Testis (tissue), 3 donors: Measurements from ENCODE around the gene RHOB. TPM values are rescaled to one million over a fixed set of nuclear protein-coding genes. Genes with fewer than 3 reads are reported as not detected.

Source experiments
- DNase-seq: peaks from one replicate; pipeline ENCODE4 v3.0.0-alpha.2; 2019
- H3K27ac ChIP-seq, 2 donors: fragments of 200-600 bp; sonication (generic); one replicate each; pipeline ENCODE4 v1.5.1; 2019
- H3K27me3 ChIP-seq: fragments of 200-600 bp; sonication (generic); one replicate; pipeline ENCODE4 v1.5.1; 2019
- H3K36me3 ChIP-seq: fragments of 200-600 bp; sonication (generic); one replicate; pipeline ENCODE4 v1.5.1; 2017; ENCODE audit warnings: low read depth; ENCODE audit errors: missing control alignments
- H3K4me1 ChIP-seq: fragments of 200-600 bp; sonication (generic); one replicate; pipeline ENCODE4 v1.5.1; 2019
- H3K4me3 ChIP-seq, 2 donors: fragments of 200-600 bp; sonication (generic); one replicate each; pipeline ENCODE4 v1.5.1; 2017 to 2019
- H3K9me3 ChIP-seq: fragments of 200-600 bp; sonication (generic); one replicate; pipeline ENCODE4 v1.5.1; 2017
- CTCF ChIP-seq, 3 experiments: fragments of 450-650 bp in 2 of 3; fragments of 200-600 bp in 1 of 3; sonication (generic) in 1 of 3; IDR thresholded peaks; one replicate each; pipeline ENCODE4 v1.5.1; 2016 to 2019; ENCODE audit warnings: antibody characterized with exemption in 3 of 3, mild to moderate bottlenecking in 2 of 3, moderate library complexity in 1 of 3
- POLR2A ChIP-seq: fragments of 450-650 bp; IDR thresholded peaks from one replicate; pipeline ENCODE4 v1.6.1; 2017; ENCODE audit warnings: antibody characterized with exemption, mild to moderate bottlenecking, moderate library complexity
- WGBS, 2 donors: methylation state at CpG; one replicate each; pipeline ENCODE4 v1.1.5; 2018; 5-methylcytosine and 5-hydroxymethylcytosine counted together
- intact Hi-C: fragments of 100-400 bp; cut with DNase I; formaldehyde crosslinking; loops from one replicate; pipeline ENCODE4 v1.15.1; 2023; ENCODE audit warnings: low total_unique reads
- polyA plus RNA-seq: library from polyadenylated mRNA; stranded (reverse); fragments of 350-450 nt; fragmentation: Illumina TruSeq; extraction: RNeasy Lipid Tissue Mini Kit (QIAGEN cat#74804); gene quantifications from one replicate; pipeline ENCODE4 v1.2.3, GENCODE V29; 2014; ENCODE audit warnings: low read depth, low replicate concordance; ENCODE audit not compliant: insufficient read depth
- total RNA-seq, 2 donors: library from RNA; depleted of rRNA; stranded (reverse); fragments of >200 nt; gene quantifications; one replicate each; pipeline ENCODE4 v1.2.3, GENCODE V29; 2016

The RHOB gene
- total and polyA plus RNA-seq, 3 donors from 2014 or later: 86.3 to 244 (median 186) TPM

- H3K36me3 ChIP-seq: no peaks in the 10 kb centered on the region
- 69 to 80% methylated on average over 7 of the region's 7 CpGs for WGBS, 2 donors
- no peak overlapping the region for H3K27ac ChIP-seq
- no peak for TF ChIP-seq POLR2A
- TF ChIP-seq CTCF (IDR thresholded peaks at IDR 0.05): no peak
- no peaks in the 10 kb centered on the region for H3K9me3 ChIP-seq
- no peaks in the 10 kb centered on the region for H3K27me3 ChIP-seq
- DNase-seq: no peak
- peaks cover 7% of the 10 kb centered on the region for H3K4me1 ChIP-seq
- no peak overlapping the region for H3K4me3 ChIP-seq
- intact Hi-C loops: no loop called here
These were observed 28.1 kb downstream of the RHOB start for GRCh38 chr2:20474757-20475566.

GRCh38 chr2:20475567-20475952, 28.7 kb downstream of the RHOB start:
- H3K36me3 ChIP-seq: no peaks in the 10 kb centered on the region
- TF ChIP-seq POLR2A (no peak), CTCF (IDR thresholded peaks at IDR 0.05) (no peak)
- DNase-seq: no peak
- no peaks in the 10 kb centered on the region for H3K27me3 ChIP-seq
- no peak overlapping the region for H3K4me3 ChIP-seq
- H3K4me1 ChIP-seq: peaks cover 7% of the 10 kb centered on the region
- 88 to 93% methylated on average over 3 of the region's 3 CpGs for WGBS, 2 donors
- intact Hi-C loops: no loop called here
- no peaks in the 10 kb centered on the region for H3K9me3 ChIP-seq
- H3K27ac ChIP-seq: no peak overlapping the region

GRCh38 chr2:20476481-20476880, 29.6 kb downstream of the RHOB start:
- Histone ChIP-seq H3K4me1 (peaks cover 7% of the 10 kb centered on the region), H3K4me3 (no peak overlapping the region), H3K9me3 (no peaks in the 10 kb centered on the region), H3K36me3 (no peaks in the 10 kb centered on the region), H3K27ac (no peak overlapping the region), H3K27me3 (no peaks in the 10 kb centered on the region)
- intact Hi-C loops: no loop called here
- TF ChIP-seq POLR2A: no peak
- TF ChIP-seq CTCF (IDR thresholded peaks at IDR 0.05): no peak
- WGBS, 2 donors: 97 to 100% methylated on average over 1 of the region's 1 CpG
- no peak for DNase-seq

- H3K27me3 ChIP-seq: no peaks in the 10 kb centered on the region
- H3K4me1 ChIP-seq: peaks cover 7% of the 10 kb centered on the region
- no peak for DNase-seq
- WGBS, 2 donors: 81 to 96% methylated on average over 6 to 7 of the region's 7 CpGs
- intact Hi-C loops: no loop called here
- H3K36me3 ChIP-seq: no peaks in the 10 kb centered on the region
- H3K27ac ChIP-seq: no peak overlapping the region
- H3K4me3 ChIP-seq: no peak overlapping the region
- no peak for TF ChIP-seq POLR2A
- TF ChIP-seq CTCF (IDR thresholded peaks at IDR 0.05): no peak
- H3K9me3 ChIP-seq: no peaks in the 10 kb centered on the region
These were observed 30.1 kb downstream of the RHOB start for GRCh38 chr2:20476950-20477349.

GRCh38 chr2:20478961-20479360, 32.1 kb downstream of the RHOB start:
- H3K4me3 ChIP-seq: no peak overlapping the region
- H3K27ac ChIP-seq: no peak overlapping the region
- TF ChIP-seq CTCF (IDR thresholded peaks at IDR 0.05) (no peak), POLR2A (no peak)
- intact Hi-C loops: no loop called here
- no peaks in the 10 kb centered on the region for H3K27me3 ChIP-seq
- 86% methylated on average over 7 of the region's 7 CpGs for WGBS, 2 donors
- no peaks in the 10 kb centered on the region for H3K9me3 ChIP-seq
- no peak for DNase-seq
- peaks cover 20% of the 10 kb centered on the region for H3K4me1 ChIP-seq
- H3K36me3 ChIP-seq: no peaks in the 10 kb centered on the region
